HepG2 (cell line): ENCODE measurements around the gene GPR162. TPM values are rescaled to one million over a fixed set of nuclear protein-coding genes. Genes with fewer than 3 reads are reported as not detected.
A peak's percentile ranks its signal among the peaks of the same experiment; 100 is the strongest.

Source experiments
- ATAC-seq: fragments of 200-7000 bp; cut with Tn5 transposase; 3 replicates; pipeline ENCODE4 v1.9.1; 2020; ENCODE audit warnings: mild to moderate bottlenecking, moderate library complexity
- BruUV-seq: library from RNA; stranded (reverse); fragments of 400-500 nt; replicated peaks from 2 replicates; lab custom pipeline; 2021; lab: Mats Ljungman, UMichigan
- CTCF ChIA-PET: fragments of 300-600 bp; formaldehyde crosslinking; extraction: SDS; loops from one replicate; lab custom pipeline; 2021; ENCODE audit warnings: low total read pairs, inconsistent platforms, low intra/inter-chr PET ratio; lab: Yijun Ruan, JAX
- POLR2A ChIA-PET: fragments of 350-600 bp; sonication (Branson Sonifier 250); formaldehyde crosslinking; loops from one replicate; lab custom pipeline; 2020; ENCODE audit warnings: antibody characterized with exemption, inconsistent platforms; lab: Yijun Ruan, JAX
- DNase-seq: peaks from one replicate; pipeline ENCODE4 v3.0.0-alpha.2; 2015; ENCODE audit warnings: low spot score
- FAIRE-seq: peaks from 3 replicates; lab custom pipeline; 2011; peaks lifted over from hg19 to GRCh38; lab: Jason Lieb, UNC
- H2AFZ ChIP-seq: one replicate; pipeline ENCODE4 v1.6.1; 2011; ENCODE audit warnings: low read length, inconsistent platforms
- H3K27ac ChIP-seq: fragments of 300-600 bp; 3 replicates; pipeline ENCODE4 v1.8.0; 2011; ENCODE audit warnings: mixed run types, mild to moderate bottlenecking, mixed read lengths, low read length, inconsistent platforms; ENCODE audit not compliant: insufficient read depth; ENCODE audit errors: extremely low read length
- H3K27me3 ChIP-seq, 2 experiments: fragments of 200-600 bp in 1 of 2; 2 replicates in 1 of 2; 3 replicates in 1 of 2; pipeline versions ENCODE4 v1.6.0 to v1.8.0; 2011; ENCODE audit warnings: low read length in 2 of 2, mild to moderate bottlenecking in 2 of 2, moderate library complexity in 2 of 2, inconsistent platforms in 1 of 2; ENCODE audit not compliant: insufficient read depth in 2 of 2, control insufficient read depth in 1 of 2
- H3K36me3 ChIP-seq, 2 experiments: fragments of 200-600 bp in 1 of 2; replicated peaks in 1 of 2; 2 replicates in 1 of 2; 3 replicates in 1 of 2; pipeline versions ENCODE4 v1.5.1 to v1.8.0; 2011; ENCODE audit warnings: low read length in 2 of 2, inconsistent platforms in 1 of 2; ENCODE audit not compliant: insufficient read depth in 2 of 2, control insufficient read depth in 1 of 2
- H3K4me1 ChIP-seq: 2 replicates; pipeline ENCODE4 v1.5.1; 2012; ENCODE audit warnings: low read length, inconsistent platforms; ENCODE audit not compliant: insufficient read depth
- H3K4me2 ChIP-seq: 2 replicates; pipeline ENCODE4 v1.6.0; 2011; ENCODE audit warnings: low read depth, low read length, inconsistent platforms
- H3K4me3 ChIP-seq, 3 experiments: fragments of 200-600 bp in 1 of 3; sonication (generic), shearing (Covaris generic) in 1 of 3; replicated peaks in 1 of 3; 2 replicates each; pipeline ENCODE4 v1.5.1; 2011 to 2016; ENCODE audit warnings: low read length in 3 of 3, inconsistent platforms in 2 of 3, low read depth in 2 of 3, mild to moderate bottlenecking in 2 of 3, control low read depth in 1 of 3, mixed read lengths in 1 of 3; ENCODE audit not compliant: insufficient read depth in 1 of 3
- H3K79me2 ChIP-seq: one replicate; pipeline ENCODE4 v1.6.1; 2011; ENCODE audit warnings: low read length, inconsistent platforms; ENCODE audit not compliant: insufficient read depth
- H3K9ac ChIP-seq: 2 replicates; pipeline ENCODE4 v1.6.0; 2011; ENCODE audit warnings: mild to moderate bottlenecking, low read depth, low read length, inconsistent platforms; ENCODE audit not compliant: insufficient read depth
- H3K9me3 ChIP-seq: 2 replicates; pipeline ENCODE4 v1.5.1; 2012; ENCODE audit warnings: mild to moderate bottlenecking, low read length
- H4K20me1 ChIP-seq: 2 replicates; pipeline ENCODE4 v1.6.0; 2011; ENCODE audit warnings: inconsistent platforms, mild to moderate bottlenecking, low read length, moderate library complexity; ENCODE audit not compliant: insufficient read depth
- AGO2 ChIP-seq: fragments of 200-400 bp; formaldehyde crosslinking; optimal IDR thresholded peaks from 2 replicates; pipeline ENCODE3; 2017; ENCODE audit warnings: mild to moderate bottlenecking, low read depth, low read length, moderate library complexity
- ATRX ChIP-seq: sonication (generic); formaldehyde crosslinking; IDR thresholded peaks from 2 replicates; pipeline ENCODE4 v1.4.0; 2020; ENCODE audit warnings: missing genetic modification reagents, borderline replicate concordance
- KLF16 ChIP-seq, 2 experiments: sonication (generic) in 1 of 2; formaldehyde crosslinking in 1 of 2; IDR thresholded peaks; 2 replicates each; pipeline versions ENCODE4 v1.6.1 to v1.8.0; 2016 to 2023; ENCODE audit warnings: missing genetic modification reagents in 2 of 2, missing compliant biosample characterization in 1 of 2
- PHF20 ChIP-seq: sonication (generic); formaldehyde crosslinking; IDR thresholded peaks from 2 replicates; pipeline ENCODE4 v1.5.0; 2020; ENCODE audit warnings: mild to moderate bottlenecking, missing genetic modification reagents
- SIX1 ChIP-seq: sonication (generic); formaldehyde crosslinking; IDR thresholded peaks from 2 replicates; pipeline ENCODE4 v1.4.0; 2020; ENCODE audit warnings: missing genetic modification reagents, borderline replicate concordance
- ZNF281 ChIP-seq: sonication (generic); formaldehyde crosslinking; IDR thresholded peaks from 2 replicates; pipeline ENCODE4 v1.4.0; 2020; ENCODE audit warnings: missing genetic modification reagents, borderline replicate concordance
- ZNF563 ChIP-seq: sonication (generic); formaldehyde crosslinking; IDR thresholded peaks from 2 replicates; pipeline ENCODE4 v1.8.0; 2022; ENCODE audit warnings: mild to moderate bottlenecking, moderate library complexity, missing genetic modification reagents
- ZNF607 ChIP-seq: sonication (generic); formaldehyde crosslinking; IDR thresholded peaks from 2 replicates; pipeline ENCODE4 v1.5.1; 2020; ENCODE audit warnings: missing genetic modification reagents, mild to moderate bottlenecking, borderline replicate concordance
- ZNF710 ChIP-seq: sonication (generic); formaldehyde crosslinking; IDR thresholded peaks from 2 replicates; pipeline ENCODE4 v1.5.0; 2020; ENCODE audit warnings: mild to moderate bottlenecking, missing genetic modification reagents, borderline replicate concordance
- WGBS: methylation state at CpG from one replicate; pipeline ENCODE4 v1.1.6; 2017; ENCODE audit warnings: low lambda C conversion rate; 5-methylcytosine and 5-hydroxymethylcytosine counted together
- in situ Hi-C: cut with HindIII; loops from 2 replicates; pipeline ENCODE4 v1.10.0; 2017; ENCODE audit warnings: low pct_unique_long_range_greater_than_20kb; ENCODE audit not compliant: extremely low pct_ligation_motif_present
- intact Hi-C: fragments of 100-400 bp; cut with micrococcal nuclease; formaldehyde crosslinking; loops from one replicate; pipeline ENCODE4 v1.10.0; 2022; ENCODE audit not compliant: unreplicated experiment
- polyA plus RNA-seq, 8 experiments: library from polyadenylated mRNA; depleted of rRNA in 3 of 8; stranded (reverse) in 7 of 8; unstranded in 1 of 8; fragments of >200 nt; fragmentation: Illumina TruSeq in 4 of 8; extraction: Trizol in 4 of 8; gene quantifications; 2 replicates each; pipeline versions ENCODE4 v1.2.1 to v1.2.3, GENCODE V29; 2011 to 2016; ENCODE audit warnings: low read depth in 4 of 8, missing spikeins in 1 of 8, mixed read lengths in 1 of 8; ENCODE audit not compliant: insufficient read depth in 1 of 8
- total RNA-seq, 5 experiments: library from RNA; depleted of rRNA; stranded (reverse); fragments of >200 nt; fragmentation: Illumina TruSeq; extraction: Trizol; gene quantifications; 2 replicates each; pipeline ENCODE4 v1.2.3, GENCODE V29; 2016; ENCODE audit warnings: low read depth in 1 of 5

Gene GPR162
- total and polyA plus RNA-seq, 2 of the 13 experiments (the other 11 are each of a cell fraction or from before 2014, with no cell fraction given) = 0.08 TPM; not detected in 1

DNA sequence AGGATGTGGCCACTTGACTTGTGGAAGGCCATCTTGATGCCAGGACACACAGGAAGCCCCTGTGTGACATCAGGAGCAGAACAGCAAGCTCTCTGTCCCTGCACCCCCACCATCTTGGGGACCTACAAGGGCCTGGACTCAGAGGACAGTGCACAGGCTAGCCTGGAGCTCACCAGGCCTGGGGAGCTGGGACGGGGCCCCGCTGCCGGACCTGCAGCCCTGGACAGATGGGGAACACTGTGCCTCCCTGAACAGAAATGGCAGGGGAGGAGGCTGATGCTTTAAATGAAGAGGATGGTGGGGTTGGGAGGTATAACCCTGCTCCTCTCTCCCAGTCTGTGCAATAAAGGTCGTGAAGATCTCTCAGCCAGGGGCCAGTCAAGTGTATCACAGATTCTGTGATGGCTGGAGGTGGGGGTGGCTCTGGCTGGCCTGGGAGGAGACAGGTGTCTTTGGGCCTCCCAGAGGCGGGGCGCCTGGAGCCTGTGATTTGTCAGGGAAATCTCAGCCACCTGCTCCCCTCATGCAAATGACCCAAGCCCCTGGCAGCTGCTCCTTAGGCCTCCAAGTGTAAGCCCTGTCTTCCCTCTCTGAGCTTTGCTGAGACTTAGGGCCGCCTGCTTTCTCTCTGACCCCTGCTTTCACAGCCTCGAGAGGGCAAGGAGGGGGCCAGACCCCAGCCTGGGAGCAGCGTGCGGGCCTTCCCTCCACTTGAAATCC lies 18.0 kb downstream of the GPR162 start:
- Histone ChIP-seq H3K4me2 (no peak overlapping the region), H3K4me3 (no peak overlapping the region)
- CTCF ChIA-PET = no interaction called here
- BruUV-seq = no TSS peak
- ATAC-seq = no peak
- no peak for DNase-seq
- TF ChIP-seq SIX1 (CRISPR knock-in tag) (no peak), KLF16 (CRISPR knock-in tag; IDR thresholded peaks at IDR 0.05) (no peak), ZNF563 (no peak), ATRX (CRISPR knock-in tag) (no peak), PHF20 (CRISPR knock-in tag) (no peak), AGO2 (peak; percentile 32), ZNF607 (CRISPR knock-in tag) (no peak), ZNF710 (CRISPR knock-in tag) (no peak), ZNF281 (CRISPR knock-in tag) (no peak)
- TF ChIP-seq, all 625 proteins: peak for 1
- Histone ChIP-seq H3K36me3 (peaks cover 10 to 19% of the 10 kb centered on the region in 2 experiments; a peak in 4 of 5 replicates), H3K27me3 (no peaks in the 10 kb centered on the region), H3K9me3 (no peaks in the 10 kb centered on the region), H4K20me1 (no peaks in the 10 kb centered on the region), H3K27ac (no peak overlapping the region), H3K9ac (no peak overlapping the region), H3K79me2 (no peaks in the 10 kb centered on the region), H2AFZ (no peak overlapping the region), H3K4me1 (no peaks in the 10 kb centered on the region)
- 84% methylated on average over 7 of the region's 10 CpGs for WGBS
- intact Hi-C loops = no loop called here
- in situ Hi-C loops = no loop called here
- POLR2A ChIA-PET = interaction anchor here (2.0 to 2.7 kb wide), 2 partner anchors 12 to 27 kb away, joined by 5 to 17 read pairs; partner anchors contain the start of genes CDCA3, TPI1 and USP5
- FAIRE-seq = no peak
